ENCODE data around the gene ANO6. TPM values are rescaled to one million over a fixed set of nuclear protein-coding genes. Genes with fewer than 3 reads are reported as not detected.
"Not testable (repeated sequence)": the region's sequence is repeated elsewhere in the genome, so short reads cannot be mapped to it uniquely, and the experiment has no call there.

Gene ANO6
- total RNA-seq, 1 donor from 2014 or later = 64.1 TPM

DNA sequence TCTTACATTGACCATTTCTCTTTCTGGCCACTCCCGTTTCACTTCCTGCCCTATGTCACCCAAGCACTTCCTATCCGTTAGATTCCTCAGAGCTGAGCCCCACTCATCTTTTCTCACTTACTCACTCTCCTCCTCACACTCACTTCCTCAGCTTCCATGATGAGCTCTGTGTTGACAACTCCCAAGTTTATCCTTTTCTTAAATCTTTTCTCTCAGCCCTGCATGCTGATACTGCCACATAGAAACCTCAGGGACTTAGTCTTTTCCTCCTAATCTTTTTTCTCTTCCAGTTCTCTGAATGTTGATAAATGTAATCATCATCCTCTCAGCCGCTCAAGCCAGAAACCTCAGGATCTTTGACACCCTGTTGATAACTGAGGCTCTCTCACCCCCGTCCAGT is 99.6 kb downstream of the ANO6 start:
- H3K36me3 ChIP-seq = no peaks in the 10 kb centered on the region

GRCh38 chr12:45317261-45317660 is 101.4 kb downstream of the ANO6 start:
- intact Hi-C loops (cut with DNase I); DNase-seq: not testable (repeated sequence)

More for the DNA sequence above, 99.6 kb downstream of the ANO6 start:
- Histone ChIP-seq H3K4me1 (no peaks in the 10 kb centered on the region), H3K4me3 (no peak overlapping the region), H3K27ac (no peak overlapping the region), H3K27me3 (ENCODE audit: low read depth) (no peaks in the 10 kb centered on the region), H3K9me3 (no peaks in the 10 kb centered on the region)
- DNase-seq (no peak), ATAC-seq (no peak)
- intact Hi-C loops (cut with DNase I) = no loop called here
- TF ChIP-seq, protein P1, sequence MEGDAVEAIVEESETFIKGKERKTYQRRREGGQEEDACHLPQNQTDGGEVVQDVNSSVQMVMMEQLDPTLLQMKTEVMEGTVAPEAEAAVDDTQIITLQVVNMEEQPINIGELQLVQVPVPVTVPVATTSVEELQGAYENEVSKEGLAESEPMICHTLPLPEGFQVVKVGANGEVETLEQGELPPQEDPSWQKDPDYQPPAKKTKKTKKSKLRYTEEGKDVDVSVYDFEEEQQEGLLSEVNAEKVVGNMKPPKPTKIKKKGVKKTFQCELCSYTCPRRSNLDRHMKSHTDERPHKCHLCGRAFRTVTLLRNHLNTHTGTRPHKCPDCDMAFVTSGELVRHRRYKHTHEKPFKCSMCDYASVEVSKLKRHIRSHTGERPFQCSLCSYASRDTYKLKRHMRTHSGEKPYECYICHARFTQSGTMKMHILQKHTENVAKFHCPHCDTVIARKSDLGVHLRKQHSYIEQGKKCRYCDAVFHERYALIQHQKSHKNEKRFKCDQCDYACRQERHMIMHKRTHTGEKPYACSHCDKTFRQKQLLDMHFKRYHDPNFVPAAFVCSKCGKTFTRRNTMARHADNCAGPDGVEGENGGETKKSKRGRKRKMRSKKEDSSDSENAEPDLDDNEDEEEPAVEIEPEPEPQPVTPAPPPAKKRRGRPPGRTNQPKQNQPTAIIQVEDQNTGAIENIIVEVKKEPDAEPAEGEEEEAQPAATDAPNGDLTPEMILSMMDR (IDR thresholded peaks at IDR 0.05) = no peak

GRCh38 chr12:45322810-45323209 is 106.9 kb downstream of the ANO6 start:
- DNase-seq (no peak), ATAC-seq (no peak)
- Histone ChIP-seq H3K4me1 (no peaks in the 10 kb centered on the region), H3K36me3 (no peaks in the 10 kb centered on the region), H3K27me3 (ENCODE audit: low read depth) (no peaks in the 10 kb centered on the region), H3K27ac (no peak overlapping the region), H3K4me3 (no peak overlapping the region), H3K9me3 (no peaks in the 10 kb centered on the region)
- TF ChIP-seq, protein P1 (IDR thresholded peaks at IDR 0.05) = no peak
- intact Hi-C loops (cut with DNase I) = no loop called here

More at GRCh38 chr12:45317261-45317660, 101.4 kb downstream of the ANO6 start:
- not testable (repeated sequence) for H3K9me3 ChIP-seq; ATAC-seq; H3K36me3 ChIP-seq; H3K27ac ChIP-seq; H3K27me3 ChIP-seq (ENCODE audit: low read depth); H3K4me1 ChIP-seq; H3K4me3 ChIP-seq

- Histone ChIP-seq H3K4me3 (no peak overlapping the region), H3K9me3 (no peaks in the 10 kb centered on the region), H3K27me3 (ENCODE audit: low read depth) (no peaks in the 10 kb centered on the region), H3K27ac (no peak overlapping the region), H3K36me3 (no peaks in the 10 kb centered on the region), H3K4me1 (no peaks in the 10 kb centered on the region)
- intact Hi-C loops (cut with DNase I) = no loop called here
- ATAC-seq = no peak
- TF ChIP-seq, protein P1 (IDR thresholded peaks at IDR 0.05) = no peak
- no peak for DNase-seq
Observed at GRCh38 chr12:45324391-45324790, 108.5 kb downstream of the ANO6 start.

DNA sequence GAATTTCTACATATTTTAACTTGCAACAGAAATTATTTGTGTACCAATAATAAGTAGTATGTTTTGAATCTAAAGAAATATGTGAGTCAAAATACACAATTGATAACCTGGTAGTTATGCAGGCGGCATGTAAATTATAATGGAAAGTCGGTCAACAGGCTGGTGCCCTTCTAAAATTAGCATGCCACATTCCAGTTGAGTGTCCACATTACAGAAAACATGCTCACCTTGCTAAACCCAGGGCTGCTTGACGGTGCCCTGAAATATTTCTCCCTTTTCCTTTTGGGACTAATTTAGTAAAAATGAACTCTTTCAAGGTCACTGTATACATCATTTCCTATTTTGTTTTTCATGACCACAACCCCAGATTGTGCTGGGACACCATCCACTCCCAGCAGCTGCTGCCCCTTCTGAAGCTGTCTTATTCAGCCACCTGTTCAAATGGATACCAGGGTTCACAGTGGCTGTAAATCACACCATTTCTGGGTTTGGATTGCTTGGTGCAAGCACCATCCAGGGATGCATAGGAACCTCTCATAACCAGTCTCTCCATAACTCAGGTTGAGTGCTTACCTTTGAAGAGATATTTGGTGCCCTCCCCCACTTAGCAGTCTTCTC is 110.6 kb downstream of the ANO6 start:
- ATAC-seq = no peak
- TF ChIP-seq, protein P1 (IDR thresholded peaks at IDR 0.05) = no peak
- intact Hi-C loops (cut with DNase I) = no loop called here
- H3K4me3 ChIP-seq = no peak overlapping the region
- no peak overlapping the region for H3K27ac ChIP-seq
- no peak for DNase-seq
- H3K36me3 ChIP-seq = no peaks in the 10 kb centered on the region
- H3K27me3 ChIP-seq (ENCODE audit: low read depth) = no peaks in the 10 kb centered on the region
- no peaks in the 10 kb centered on the region for H3K9me3 ChIP-seq
- no peaks in the 10 kb centered on the region for H3K4me1 ChIP-seq

- Histone ChIP-seq H3K27me3 (ENCODE audit: low read depth) (no peaks in the 10 kb centered on the region), H3K4me1 (no peaks in the 10 kb centered on the region), H3K4me3 (no peak overlapping the region), H3K9me3 (no peaks in the 10 kb centered on the region), H3K27ac (no peak overlapping the region), H3K36me3 (no peaks in the 10 kb centered on the region)
- intact Hi-C loops (cut with DNase I) = no loop called here
- TF ChIP-seq, protein P1 (IDR thresholded peaks at IDR 0.05) = no peak
- ATAC-seq (no peak), DNase-seq (no peak)
Observed at GRCh38 chr12:45327823-45328383, 112.0 kb downstream of the ANO6 start.

Data from lower lobe of right lung (tissue), 2 donors.